ENCODE results near the gene KPNA3.

- TF ChIP-seq EZH2phosphoT487 (IDR thresholded peaks at IDR 0.05; ENCODE audit: insufficient read depth, low read depth) (no peak), EZH2 (IDR thresholded peaks at IDR 0.05; ENCODE audit: insufficient read depth, poor library complexity, severe bottlenecking) (no peak)
These were observed 2.5 kb downstream of the KPNA3 start for GRCh38 chr13:49789968-49790367.

All from GM23248 (cell line).